Nephron progenitor cell (in vitro differentiated cells): Measurements from ENCODE around the gene TP53TG5.

Experiments
- DNase-seq: peaks from one replicate; pipeline ENCODE4 v3.0.0; 2021
- H3K27ac Mint-ChIP-seq: 2 replicates; pipeline ENCODE4 v1.8.0; 2021; ENCODE audit warnings: mild to moderate bottlenecking, moderate library complexity, mixed read lengths
- H3K27me3 Mint-ChIP-seq: 2 replicates; pipeline ENCODE4 v1.8.0; 2021; ENCODE audit warnings: mild to moderate bottlenecking, low read depth, mixed read lengths; ENCODE audit not compliant: poor library complexity
- H3K36me3 Mint-ChIP-seq: 2 replicates; pipeline ENCODE4 v1.8.0; 2021; ENCODE audit warnings: low read depth, mixed read lengths
- H3K4me1 Mint-ChIP-seq: 2 replicates; pipeline ENCODE4 v1.8.0; 2021; ENCODE audit warnings: mixed read lengths
- H3K4me3 Mint-ChIP-seq: 2 replicates; pipeline ENCODE4 v1.8.0; 2021; ENCODE audit warnings: mild to moderate bottlenecking, moderate library complexity, mixed read lengths
- H3K9me3 Mint-ChIP-seq: 2 replicates; pipeline ENCODE4 v1.8.0; 2021; ENCODE audit warnings: mild to moderate bottlenecking, moderate library complexity, mixed read lengths
- TF ChIP-seq, protein P1 (sequence below): fragments of 200-600 bp; sonication (generic); IDR thresholded peaks from 2 replicates; pipeline ENCODE4 v1.5.0; 2021; ENCODE audit warnings: antibody characterized with exemption

Gene TP53TG5

GRCh38 chr20:45325371-45325770 is 52.8 kb downstream of the TP53TG5 start:
- peak; percentile 31 for DNase-seq
- Mint-ChIP-seq H3K27me3 (peaks cover 4% of the 10 kb centered on the region), H3K36me3 (peaks cover 23% of the 10 kb centered on the region), H3K4me1 (peaks cover 17% of the 10 kb centered on the region), H3K4me3 (no peak overlapping the region), H3K9me3 (no peaks in the 10 kb centered on the region), H3K27ac (peak overlapping the region; percentile 78)
- TF ChIP-seq, protein P1, sequence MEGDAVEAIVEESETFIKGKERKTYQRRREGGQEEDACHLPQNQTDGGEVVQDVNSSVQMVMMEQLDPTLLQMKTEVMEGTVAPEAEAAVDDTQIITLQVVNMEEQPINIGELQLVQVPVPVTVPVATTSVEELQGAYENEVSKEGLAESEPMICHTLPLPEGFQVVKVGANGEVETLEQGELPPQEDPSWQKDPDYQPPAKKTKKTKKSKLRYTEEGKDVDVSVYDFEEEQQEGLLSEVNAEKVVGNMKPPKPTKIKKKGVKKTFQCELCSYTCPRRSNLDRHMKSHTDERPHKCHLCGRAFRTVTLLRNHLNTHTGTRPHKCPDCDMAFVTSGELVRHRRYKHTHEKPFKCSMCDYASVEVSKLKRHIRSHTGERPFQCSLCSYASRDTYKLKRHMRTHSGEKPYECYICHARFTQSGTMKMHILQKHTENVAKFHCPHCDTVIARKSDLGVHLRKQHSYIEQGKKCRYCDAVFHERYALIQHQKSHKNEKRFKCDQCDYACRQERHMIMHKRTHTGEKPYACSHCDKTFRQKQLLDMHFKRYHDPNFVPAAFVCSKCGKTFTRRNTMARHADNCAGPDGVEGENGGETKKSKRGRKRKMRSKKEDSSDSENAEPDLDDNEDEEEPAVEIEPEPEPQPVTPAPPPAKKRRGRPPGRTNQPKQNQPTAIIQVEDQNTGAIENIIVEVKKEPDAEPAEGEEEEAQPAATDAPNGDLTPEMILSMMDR: no peak

- peaks cover 17% of the 10 kb centered on the region for H3K4me1 Mint-ChIP-seq
- H3K27me3 Mint-ChIP-seq: peaks cover 4% of the 10 kb centered on the region
- H3K36me3 Mint-ChIP-seq: peaks cover 13% of the 10 kb centered on the region
- H3K27ac Mint-ChIP-seq: no peak overlapping the region
- no peak overlapping the region for H3K4me3 Mint-ChIP-seq
- DNase-seq: no peak
- TF ChIP-seq, protein P1: no peak
- H3K9me3 Mint-ChIP-seq: no peaks in the 10 kb centered on the region
Measured at GRCh38 chr20:45323731-45324130, 54.4 kb downstream of the TP53TG5 start.

DNA sequence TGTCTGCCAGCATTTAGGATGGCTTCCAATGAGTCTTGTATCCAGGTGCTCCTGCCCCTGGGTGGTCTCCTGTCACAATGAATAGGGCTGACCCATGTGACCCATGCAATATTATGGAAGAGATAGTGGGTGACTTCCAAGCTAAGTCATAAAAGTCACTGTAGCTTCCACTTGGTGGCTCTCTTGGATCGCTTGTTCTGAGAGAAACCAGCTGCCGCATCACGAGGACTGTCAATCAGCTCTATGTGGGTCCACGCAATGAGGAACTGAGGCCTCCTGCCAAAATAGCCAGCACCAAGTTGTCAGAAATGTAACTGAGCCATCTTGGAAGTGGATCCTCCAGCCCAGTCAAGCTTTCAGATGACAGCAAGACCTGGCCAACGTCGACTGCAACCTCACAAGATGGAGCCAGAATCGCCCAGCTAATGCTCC is 55.2 kb downstream of the TP53TG5 start:
- no peak overlapping the region for H3K27ac Mint-ChIP-seq
- H3K27me3 Mint-ChIP-seq: peaks cover 8% of the 10 kb centered on the region
- H3K4me1 Mint-ChIP-seq: peaks cover 17% of the 10 kb centered on the region
- peaks cover 13% of the 10 kb centered on the region for H3K36me3 Mint-ChIP-seq
- TF ChIP-seq, protein P1: no peak
- no peak overlapping the region for H3K4me3 Mint-ChIP-seq
- no peaks in the 10 kb centered on the region for H3K9me3 Mint-ChIP-seq
- no peak for DNase-seq
